Measurements from ENCODE around the gene DOCK4.

- TF ChIP-seq CTCF (conservative IDR thresholded peaks at IDR 0.05) (no peak), ZFX (IDR thresholded peaks at IDR 0.05) (no peak)
Observed at GRCh38 chr7:111789870-111790269, 416.3 kb downstream of the DOCK4 start.

All from C4-2B (cell line).